ENCODE measurements around the gene AUTS2. TPM values are rescaled to one million over a fixed set of nuclear protein-coding genes. Genes with fewer than 3 reads are reported as not detected.

Gene AUTS2
- total RNA-seq, 3 donors from 2014 or later, result 31.2 to 67.6 (median 36.5) TPM

GRCh38 chr7:69683002-69683401, 84.7 kb downstream of the AUTS2 start:
- no peak for TF ChIP-seq CTCF (IDR thresholded peaks at IDR 0.05)
- no peak for ATAC-seq
- intact Hi-C loops (cut with DNase I, micrococcal nuclease), result no loop called here

GRCh38 chr7:69684369-69685292, 86.4 kb downstream of the AUTS2 start:
- TF ChIP-seq CTCF (IDR thresholded peaks at IDR 0.05), result no peak
- H3K9me3 ChIP-seq, result no peaks in the 10 kb centered on the region
- DNase-seq, result no peak
- ATAC-seq, result no peak
- H3K36me3 ChIP-seq (ENCODE audit: low read depth), result no peaks in the 10 kb centered on the region
- intact Hi-C loops (cut with DNase I, micrococcal nuclease), result no loop called here
- H3K4me3 ChIP-seq, result no peak overlapping the region
- no peaks in the 10 kb centered on the region for H3K4me1 ChIP-seq (ENCODE audit: low read depth)

More at GRCh38 chr7:69683002-69683401, 84.7 kb downstream of the AUTS2 start:
- Histone ChIP-seq H3K4me3 (no peak overlapping the region), H3K4me1 (ENCODE audit: low read depth) (no peaks in the 10 kb centered on the region), H3K36me3 (ENCODE audit: low read depth) (no peaks in the 10 kb centered on the region), H3K9me3 (no peaks in the 10 kb centered on the region)
- no peak for DNase-seq

GRCh38 chr7:69685293-69685631, 87.0 kb downstream of the AUTS2 start:
- no peak for ATAC-seq
- no peak for DNase-seq
- Histone ChIP-seq H3K9me3 (no peaks in the 10 kb centered on the region), H3K4me1 (ENCODE audit: low read depth) (no peaks in the 10 kb centered on the region), H3K4me3 (no peak overlapping the region), H3K36me3 (ENCODE audit: low read depth) (no peaks in the 10 kb centered on the region)
- no peak for TF ChIP-seq CTCF (IDR thresholded peaks at IDR 0.05)
- intact Hi-C loops (cut with DNase I, micrococcal nuclease), result no loop called here

GRCh38 chr7:69686366-69686765, 88.1 kb downstream of the AUTS2 start:
- ATAC-seq, result no peak
- no peaks in the 10 kb centered on the region for H3K4me1 ChIP-seq (ENCODE audit: low read depth)
- no peaks in the 10 kb centered on the region for H3K36me3 ChIP-seq (ENCODE audit: low read depth)
- DNase-seq, result no peak
- H3K4me3 ChIP-seq, result no peak overlapping the region
- H3K9me3 ChIP-seq, result no peaks in the 10 kb centered on the region
- intact Hi-C loops (cut with DNase I, micrococcal nuclease), result no loop called here
- no peak for TF ChIP-seq CTCF (IDR thresholded peaks at IDR 0.05)

- H3K4me1 ChIP-seq (ENCODE audit: low read depth), result no peaks in the 10 kb centered on the region
- no peak for ATAC-seq
- H3K9me3 ChIP-seq, result no peaks in the 10 kb centered on the region
- H3K4me3 ChIP-seq, result no peak overlapping the region
- H3K36me3 ChIP-seq (ENCODE audit: low read depth), result no peaks in the 10 kb centered on the region
- intact Hi-C loops (cut with DNase I, micrococcal nuclease), result no loop called here
- no peak for DNase-seq
- no peak for TF ChIP-seq CTCF (IDR thresholded peaks at IDR 0.05)
Observed at GRCh38 chr7:69687739-69688433, 89.6 kb downstream of the AUTS2 start.
